Stimulated activated naive CD8-positive, alpha-beta T cell treated with anti-CD3 and anti-CD28 coated beads, Interleukin-15, amount 100 ng/mL, for 72 hours (primary cell): ENCODE measurements around the gene GTF3C4.

Source experiments
- ATAC-seq: fragments of 150-1000 bp; cut with Tn5 transposase; 2 replicates; pipeline ENCODE4 v1.10.0; 2021; ENCODE audit warnings: mild to moderate bottlenecking, moderate library complexity
- DNase-seq, 2 donors: peaks; one replicate each; pipeline ENCODE4 v3.0.0; 2021 to 2022
- H3K27ac Mint-ChIP-seq, 2 donors: one replicate each; pipeline ENCODE4 v1.8.0; 2022; ENCODE audit warnings: mild to moderate bottlenecking in 2 of 2, mixed read lengths in 2 of 2, moderate library complexity in 2 of 2
- H3K27me3 Mint-ChIP-seq: one replicate; pipeline ENCODE4 v1.8.0; 2022; ENCODE audit warnings: mixed read lengths
- H3K4me1 Mint-ChIP-seq: one replicate; pipeline ENCODE4 v1.8.0; 2022; ENCODE audit warnings: mild to moderate bottlenecking, mixed read lengths
- H3K4me3 Mint-ChIP-seq, 2 donors: one replicate each; pipeline ENCODE4 v1.8.0; 2022; ENCODE audit warnings: mild to moderate bottlenecking in 2 of 2, mixed read lengths in 2 of 2, moderate library complexity in 1 of 2
- H3K9me3 Mint-ChIP-seq, 2 donors: one replicate each; pipeline ENCODE4 v1.8.0; 2022; ENCODE audit warnings: mixed read lengths in 2 of 2

GTF3C4 gene, protein sequence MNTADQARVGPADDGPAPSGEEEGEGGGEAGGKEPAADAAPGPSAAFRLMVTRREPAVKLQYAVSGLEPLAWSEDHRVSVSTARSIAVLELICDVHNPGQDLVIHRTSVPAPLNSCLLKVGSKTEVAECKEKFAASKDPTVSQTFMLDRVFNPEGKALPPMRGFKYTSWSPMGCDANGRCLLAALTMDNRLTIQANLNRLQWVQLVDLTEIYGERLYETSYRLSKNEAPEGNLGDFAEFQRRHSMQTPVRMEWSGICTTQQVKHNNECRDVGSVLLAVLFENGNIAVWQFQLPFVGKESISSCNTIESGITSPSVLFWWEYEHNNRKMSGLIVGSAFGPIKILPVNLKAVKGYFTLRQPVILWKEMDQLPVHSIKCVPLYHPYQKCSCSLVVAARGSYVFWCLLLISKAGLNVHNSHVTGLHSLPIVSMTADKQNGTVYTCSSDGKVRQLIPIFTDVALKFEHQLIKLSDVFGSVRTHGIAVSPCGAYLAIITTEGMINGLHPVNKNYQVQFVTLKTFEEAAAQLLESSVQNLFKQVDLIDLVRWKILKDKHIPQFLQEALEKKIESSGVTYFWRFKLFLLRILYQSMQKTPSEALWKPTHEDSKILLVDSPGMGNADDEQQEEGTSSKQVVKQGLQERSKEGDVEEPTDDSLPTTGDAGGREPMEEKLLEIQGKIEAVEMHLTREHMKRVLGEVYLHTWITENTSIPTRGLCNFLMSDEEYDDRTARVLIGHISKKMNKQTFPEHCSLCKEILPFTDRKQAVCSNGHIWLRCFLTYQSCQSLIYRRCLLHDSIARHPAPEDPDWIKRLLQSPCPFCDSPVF

DNA sequence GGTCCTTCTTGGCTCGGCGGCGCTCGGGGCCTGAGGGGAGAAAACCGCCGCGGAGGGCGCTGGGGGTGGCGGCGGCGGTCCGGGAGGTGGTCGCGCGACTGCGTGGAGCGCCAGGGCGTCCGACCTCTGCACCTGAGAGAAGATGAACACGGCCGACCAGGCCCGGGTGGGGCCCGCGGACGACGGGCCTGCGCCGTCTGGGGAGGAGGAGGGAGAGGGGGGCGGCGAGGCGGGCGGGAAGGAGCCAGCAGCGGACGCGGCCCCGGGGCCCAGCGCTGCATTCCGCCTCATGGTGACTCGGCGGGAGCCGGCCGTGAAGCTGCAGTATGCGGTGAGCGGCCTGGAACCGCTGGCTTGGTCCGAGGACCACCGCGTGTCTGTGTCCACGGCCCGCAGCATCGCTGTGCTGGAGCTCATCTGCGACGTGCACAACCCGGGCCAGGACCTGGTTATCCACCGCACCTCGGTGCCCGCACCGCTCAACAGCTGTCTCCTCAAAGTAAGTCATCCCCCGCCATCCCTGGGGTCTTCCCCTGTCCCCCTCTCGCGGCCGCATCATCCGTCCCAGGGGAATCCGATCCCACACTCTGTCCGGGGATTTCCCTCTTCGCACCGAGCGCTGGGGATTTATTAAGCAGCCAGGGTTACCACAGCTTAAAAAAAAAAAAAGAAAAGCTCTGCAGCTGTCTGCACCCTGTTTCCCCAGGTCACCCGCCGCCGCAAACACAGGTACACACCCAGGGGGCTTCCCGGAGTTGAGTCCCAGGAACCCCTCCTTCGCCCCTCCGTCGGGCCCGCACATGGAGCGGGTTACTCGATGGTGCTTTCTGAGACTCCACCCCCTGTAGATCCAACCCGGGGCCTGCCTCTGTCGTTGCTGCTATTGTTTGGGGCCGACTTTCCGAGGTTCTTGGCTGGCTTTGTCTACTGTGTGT lies at the start of gene GTF3C4:
GTF3C4 (plus strand) TSS at position 8 of the 935 bp plus-strand sequence; CDS start at position 143, 135 bp downstream.
- Mint-ChIP-seq H3K4me1 (peaks cover 54% of the 10 kb centered on the region), H3K27me3 (no peaks in the 10 kb centered on the region), H3K27ac (peak within 1 kb of the TSS; percentile 97 to 98), H3K9me3 (no peaks in the 10 kb centered on the region), H3K4me3 (peak within 1 kb of the TSS; percentile 93 to 97)
- peak; percentile 36 to 61 for DNase-seq
- peak; percentile 79 for ATAC-seq

DNA sequence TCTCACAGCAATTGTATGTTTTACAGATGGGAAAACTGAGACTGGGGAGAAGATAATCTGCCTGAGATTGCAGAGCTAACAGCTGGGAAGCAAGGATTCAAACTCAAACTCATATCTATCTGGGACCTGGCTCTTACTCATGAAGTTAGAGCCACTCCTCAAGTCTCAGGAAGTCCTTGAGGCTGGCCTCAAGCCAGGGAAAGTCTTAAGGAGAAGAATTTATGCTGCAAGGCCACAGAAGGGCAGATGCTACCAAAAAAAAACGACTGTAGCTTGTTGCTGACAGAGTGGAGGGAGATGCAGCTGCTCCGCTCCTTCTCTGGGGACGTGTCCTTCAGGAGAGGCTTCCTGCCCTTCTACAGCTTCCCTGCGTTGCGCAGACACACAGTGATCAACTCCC lies 48.1 kb upstream of the GTF3C4 start:
- Mint-ChIP-seq H3K9me3 (no peaks in the 10 kb centered on the region), H3K4me1 (no peaks in the 10 kb centered on the region), H3K4me3 (no peak overlapping the region), H3K27me3 (no peaks in the 10 kb centered on the region), H3K27ac (no peak overlapping the region)
- ATAC-seq, result no peak
- DNase-seq, result no peak

DNA sequence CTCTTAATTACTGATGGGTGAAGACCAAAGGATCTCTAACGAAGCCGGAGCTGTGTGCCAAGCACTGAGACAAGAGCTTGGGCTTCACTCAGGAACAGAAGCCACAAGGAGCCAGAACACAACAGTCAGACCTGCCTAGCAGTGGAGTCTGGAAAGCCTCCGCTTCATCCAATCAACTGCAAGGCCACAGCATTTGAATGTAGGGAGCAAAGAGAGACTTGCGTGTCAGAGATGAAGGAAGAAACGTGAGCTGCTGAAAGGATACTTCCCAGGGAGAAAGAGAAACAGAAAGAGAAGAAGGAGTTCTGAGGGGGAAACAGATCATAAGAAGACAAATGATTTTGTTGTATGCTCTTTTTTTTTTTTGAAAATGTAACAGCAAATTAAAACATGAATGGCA lies 44.0 kb upstream of the GTF3C4 start:
- DNase-seq (no peak), ATAC-seq (no peak)
- Mint-ChIP-seq H3K4me1 (no peaks in the 10 kb centered on the region), H3K27me3 (no peaks in the 10 kb centered on the region), H3K9me3 (no peaks in the 10 kb centered on the region), H3K4me3 (no peak overlapping the region), H3K27ac (no peak overlapping the region)

DNA sequence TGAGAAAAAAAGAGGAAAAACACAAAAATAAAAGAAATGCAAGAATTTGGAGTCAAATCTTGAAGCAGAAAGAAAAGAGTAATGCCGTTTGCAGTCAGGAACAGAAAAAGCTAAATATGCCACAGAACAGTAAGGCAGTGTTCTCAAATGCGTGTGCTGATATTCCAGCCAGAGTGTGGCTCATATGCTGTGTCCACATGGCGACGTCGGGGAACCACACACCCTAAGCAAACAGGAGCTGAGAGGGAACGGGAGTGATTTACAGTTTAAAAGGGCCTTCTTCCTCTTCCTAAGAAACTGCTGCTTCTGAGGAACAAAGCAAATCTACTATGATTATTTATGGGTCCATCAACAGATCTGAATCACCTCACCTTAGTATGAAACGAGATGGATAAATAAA lies 43.2 kb upstream of the GTF3C4 start:
- no peak for ATAC-seq
- no peaks in the 10 kb centered on the region for H3K4me1 Mint-ChIP-seq
- DNase-seq, result no peak
- no peak overlapping the region for H3K27ac Mint-ChIP-seq
- no peaks in the 10 kb centered on the region for H3K9me3 Mint-ChIP-seq
- H3K27me3 Mint-ChIP-seq, result no peaks in the 10 kb centered on the region
- H3K4me3 Mint-ChIP-seq, result no peak overlapping the region

DNA sequence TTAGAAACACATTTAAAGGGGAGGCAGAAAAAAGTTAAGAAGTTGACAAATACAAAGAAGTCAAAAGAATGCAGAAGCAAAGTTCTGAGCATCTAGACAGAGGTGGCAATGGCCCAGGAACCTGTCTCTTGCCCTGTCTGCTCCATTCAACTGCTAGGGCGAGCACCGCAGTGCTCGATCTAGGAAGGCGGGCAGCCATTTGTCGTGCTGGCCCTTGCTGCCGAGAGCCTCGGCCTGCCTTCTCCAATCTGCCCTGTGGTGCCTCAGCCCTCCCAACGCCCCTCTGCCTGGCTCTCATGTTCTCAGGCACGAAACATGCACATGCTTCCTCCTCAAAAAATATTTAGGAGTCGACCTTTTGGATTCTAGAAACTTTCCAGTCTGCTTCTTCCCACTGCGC lies 42.7 kb upstream of the GTF3C4 start:
- no peaks in the 10 kb centered on the region for H3K9me3 Mint-ChIP-seq
- H3K27me3 Mint-ChIP-seq, result no peaks in the 10 kb centered on the region
- no peak overlapping the region for H3K27ac Mint-ChIP-seq
- no peaks in the 10 kb centered on the region for H3K4me1 Mint-ChIP-seq
- DNase-seq, result no peak
- H3K4me3 Mint-ChIP-seq, result no peak overlapping the region
- ATAC-seq, result no peak

DNA sequence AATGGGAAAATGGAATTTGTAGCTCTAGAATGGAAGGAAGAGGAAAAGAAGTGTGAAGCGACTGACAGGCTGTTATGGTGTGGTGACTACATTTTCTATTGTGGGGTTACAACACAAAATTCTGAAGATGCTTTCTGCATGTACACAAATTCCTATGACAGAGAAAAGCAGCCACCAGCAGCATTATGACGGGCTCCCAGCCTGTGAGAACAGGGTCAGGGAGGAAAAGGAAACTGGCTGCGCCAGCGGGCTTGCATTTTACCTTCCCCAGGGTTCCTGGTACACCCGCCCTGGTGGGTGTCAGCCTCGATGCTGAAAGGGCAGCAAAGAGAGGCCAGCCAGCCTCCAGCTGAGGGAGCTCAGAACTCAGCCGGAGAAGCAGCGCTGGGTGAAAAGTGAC lies 41.5 kb upstream of the GTF3C4 start:
- Mint-ChIP-seq H3K4me3 (no peak overlapping the region), H3K27ac (peak overlapping the region in 1 of 2 donors; percentile 40), H3K9me3 (no peaks in the 10 kb centered on the region), H3K4me1 (no peaks in the 10 kb centered on the region), H3K27me3 (no peaks in the 10 kb centered on the region)
- ATAC-seq (no peak), DNase-seq (no peak)

DNA sequence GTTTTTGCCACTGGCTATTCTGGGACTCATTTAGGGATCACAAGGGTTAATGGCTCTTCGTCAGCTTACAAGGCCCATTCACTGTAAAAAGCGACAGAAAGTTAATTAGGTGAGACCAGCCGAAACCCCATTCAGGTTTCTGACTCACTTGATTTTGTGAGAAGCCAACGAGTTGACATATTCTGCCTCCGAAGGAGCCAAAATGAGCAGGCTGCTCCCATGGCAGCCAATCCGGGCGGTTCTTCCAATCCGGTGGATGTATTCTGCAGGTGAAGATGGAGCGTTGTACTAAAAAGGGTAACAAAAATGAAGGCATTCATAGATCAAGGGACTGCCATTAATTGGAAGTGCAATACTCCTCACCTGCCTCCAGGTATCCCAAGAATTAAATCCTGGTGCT lies 40.1 kb upstream of the GTF3C4 start:
- Mint-ChIP-seq H3K4me3 (no peak overlapping the region), H3K27ac (no peak overlapping the region), H3K4me1 (no peaks in the 10 kb centered on the region), H3K9me3 (no peaks in the 10 kb centered on the region), H3K27me3 (no peaks in the 10 kb centered on the region)
- no peak for ATAC-seq
- no peak for DNase-seq

DNA sequence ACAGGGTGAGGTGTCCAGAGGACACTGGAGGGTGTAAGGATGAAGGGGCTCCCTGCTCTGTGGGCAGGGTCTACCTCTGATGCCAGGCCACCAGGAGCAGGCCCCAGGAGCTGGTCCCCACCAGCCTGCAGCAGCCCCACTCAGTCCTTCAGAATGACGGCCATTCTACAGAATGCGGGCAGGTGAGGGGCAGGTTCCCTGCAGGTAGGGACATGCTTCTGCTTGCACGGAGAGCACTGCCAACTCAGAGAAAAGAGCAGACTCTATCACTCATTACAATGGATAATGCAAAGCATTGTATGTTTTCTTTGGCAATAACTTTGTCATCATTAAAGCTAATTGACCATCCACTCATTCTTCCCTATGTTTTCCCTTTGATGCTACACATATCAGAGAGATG lies 39.5 kb upstream of the GTF3C4 start:
- Mint-ChIP-seq H3K27me3 (no peaks in the 10 kb centered on the region), H3K4me3 (no peak overlapping the region), H3K27ac (no peak overlapping the region), H3K9me3 (no peaks in the 10 kb centered on the region), H3K4me1 (no peaks in the 10 kb centered on the region)
- ATAC-seq (no peak), DNase-seq (no peak)

DNA sequence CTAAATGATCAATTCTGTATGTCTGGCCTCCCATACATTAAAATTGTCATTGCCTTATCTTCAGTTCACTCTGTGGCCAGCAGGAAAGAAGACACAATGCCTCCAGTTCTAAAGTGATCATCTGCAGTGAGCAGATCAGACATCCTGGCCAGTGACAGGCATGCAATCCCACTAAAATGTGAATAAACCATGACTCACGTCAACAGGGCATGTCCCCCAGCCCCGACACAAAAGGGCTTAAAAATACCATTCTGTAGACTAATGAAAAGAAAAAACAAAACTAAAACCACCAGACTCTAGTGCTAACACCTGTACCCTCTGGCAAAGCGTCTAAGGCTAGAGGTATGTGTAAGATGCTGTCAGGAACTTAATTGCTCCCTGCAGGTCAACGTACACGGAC lies 39.0 kb upstream of the GTF3C4 start:
- no peaks in the 10 kb centered on the region for H3K9me3 Mint-ChIP-seq
- H3K27me3 Mint-ChIP-seq, result no peaks in the 10 kb centered on the region
- H3K4me1 Mint-ChIP-seq, result no peaks in the 10 kb centered on the region
- no peak overlapping the region for H3K27ac Mint-ChIP-seq
- no peak overlapping the region for H3K4me3 Mint-ChIP-seq
- DNase-seq (no peak), ATAC-seq (no peak)

DNA sequence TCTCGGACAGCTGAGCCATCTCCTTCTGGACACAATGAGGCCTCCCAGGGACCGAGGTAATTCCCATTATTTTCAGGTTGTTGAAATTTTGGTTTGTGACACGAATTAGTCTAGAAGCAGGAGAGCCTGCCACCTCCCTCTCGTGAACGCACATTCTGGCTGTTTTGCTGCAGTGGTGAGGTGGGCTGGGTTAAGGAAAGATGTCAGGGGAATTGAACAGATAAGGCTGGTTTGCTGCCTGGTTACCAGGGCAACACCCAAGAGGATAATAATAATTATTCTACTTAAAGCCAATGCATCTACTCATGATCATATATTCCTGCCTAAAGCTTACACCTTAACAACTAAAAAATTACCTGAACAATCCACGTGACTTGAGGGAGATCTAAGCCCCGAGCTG lies 38.6 kb upstream of the GTF3C4 start:
- DNase-seq, result no peak
- H3K27me3 Mint-ChIP-seq, result no peaks in the 10 kb centered on the region
- ATAC-seq, result no peak
- H3K27ac Mint-ChIP-seq, result no peak overlapping the region
- H3K9me3 Mint-ChIP-seq, result no peaks in the 10 kb centered on the region
- H3K4me3 Mint-ChIP-seq, result no peak overlapping the region
- H3K4me1 Mint-ChIP-seq, result no peaks in the 10 kb centered on the region

DNA sequence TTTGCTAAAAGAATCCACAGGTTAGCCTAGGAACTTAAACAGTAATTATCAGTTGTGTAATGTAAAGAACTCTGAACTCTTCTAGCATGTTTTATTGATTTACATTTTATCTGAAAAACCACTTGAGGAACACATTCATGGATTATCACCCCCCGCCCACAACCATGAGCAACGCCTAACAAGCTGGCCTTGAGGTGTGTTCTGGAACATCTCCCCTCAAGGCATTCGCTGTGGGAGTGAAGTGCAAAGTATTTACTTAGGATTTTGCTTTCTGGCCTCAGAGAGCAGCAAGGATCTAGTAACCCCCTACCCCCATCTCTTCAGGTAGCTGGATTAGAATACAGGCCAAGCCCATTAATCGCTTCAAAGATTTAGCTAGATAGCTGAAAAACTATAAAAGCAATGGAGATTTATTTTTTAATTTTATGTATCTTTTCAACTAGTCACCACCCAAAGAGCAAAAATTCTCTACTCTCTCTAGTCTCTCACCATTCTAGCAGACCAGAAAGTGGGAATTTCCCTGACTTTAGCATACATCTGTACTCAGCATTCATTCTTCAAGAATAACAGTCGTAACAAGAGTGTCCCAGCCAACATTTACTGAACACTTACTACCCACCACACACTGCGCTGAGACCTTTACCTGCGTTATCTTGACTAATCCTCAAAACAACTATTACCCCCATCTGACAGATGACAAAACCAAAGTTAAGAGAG lies 37.7 kb upstream of the GTF3C4 start:
- Mint-ChIP-seq H3K27ac (no peak overlapping the region), H3K4me3 (no peak overlapping the region), H3K27me3 (no peaks in the 10 kb centered on the region), H3K9me3 (no peaks in the 10 kb centered on the region), H3K4me1 (no peaks in the 10 kb centered on the region)
- ATAC-seq (no peak), DNase-seq (no peak)

DNA sequence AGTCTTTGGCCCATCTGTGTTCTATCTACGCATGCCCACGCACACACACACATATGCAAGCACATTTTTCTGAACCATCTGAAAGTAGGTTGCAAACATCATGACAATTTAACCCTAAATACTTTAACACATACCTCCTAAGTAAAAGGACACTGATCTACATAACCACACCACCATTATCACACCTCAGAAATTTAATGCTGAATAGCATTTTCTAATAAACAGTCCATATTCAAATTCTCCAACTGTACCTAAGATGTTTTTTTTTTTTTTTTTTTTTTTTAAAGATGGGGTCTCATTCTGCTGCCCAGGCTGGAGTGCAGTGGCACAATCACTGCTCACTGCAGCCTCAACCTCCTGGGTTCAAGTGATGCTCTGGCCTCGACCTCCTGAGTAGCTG lies 35.9 kb upstream of the GTF3C4 start:
- no peak overlapping the region for H3K4me3 Mint-ChIP-seq
- no peaks in the 10 kb centered on the region for H3K27me3 Mint-ChIP-seq
- H3K9me3 Mint-ChIP-seq, result no peaks in the 10 kb centered on the region
- no peak overlapping the region for H3K27ac Mint-ChIP-seq
- DNase-seq, result no peak
- H3K4me1 Mint-ChIP-seq, result no peaks in the 10 kb centered on the region
- ATAC-seq, result no peak

DNA sequence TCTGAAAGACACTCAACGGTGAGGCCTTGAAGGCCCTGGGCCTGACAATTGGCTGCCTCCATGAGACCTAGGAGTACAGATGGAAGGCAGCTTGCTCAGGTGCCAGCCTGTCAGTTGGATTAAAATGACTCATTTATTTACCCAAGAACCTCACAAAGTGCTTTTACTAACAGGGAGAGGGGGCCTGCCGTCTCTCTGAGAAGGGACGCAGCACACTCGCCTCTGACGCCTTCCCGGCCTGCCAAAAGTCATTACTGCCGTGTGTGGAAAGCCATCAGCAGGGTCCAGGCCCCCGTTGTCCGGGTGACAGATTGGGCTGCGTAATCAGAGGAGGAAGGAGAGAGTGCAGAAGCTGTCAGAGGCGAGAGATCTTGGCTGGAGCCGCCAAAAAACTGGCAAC lies 32.9 kb upstream of the GTF3C4 start:
- H3K4me1 Mint-ChIP-seq, result no peaks in the 10 kb centered on the region
- H3K4me3 Mint-ChIP-seq, result no peak overlapping the region
- ATAC-seq (no peak), DNase-seq (no peak)
- H3K9me3 Mint-ChIP-seq, result no peaks in the 10 kb centered on the region
- H3K27me3 Mint-ChIP-seq, result no peaks in the 10 kb centered on the region
- no peak overlapping the region for H3K27ac Mint-ChIP-seq

DNA sequence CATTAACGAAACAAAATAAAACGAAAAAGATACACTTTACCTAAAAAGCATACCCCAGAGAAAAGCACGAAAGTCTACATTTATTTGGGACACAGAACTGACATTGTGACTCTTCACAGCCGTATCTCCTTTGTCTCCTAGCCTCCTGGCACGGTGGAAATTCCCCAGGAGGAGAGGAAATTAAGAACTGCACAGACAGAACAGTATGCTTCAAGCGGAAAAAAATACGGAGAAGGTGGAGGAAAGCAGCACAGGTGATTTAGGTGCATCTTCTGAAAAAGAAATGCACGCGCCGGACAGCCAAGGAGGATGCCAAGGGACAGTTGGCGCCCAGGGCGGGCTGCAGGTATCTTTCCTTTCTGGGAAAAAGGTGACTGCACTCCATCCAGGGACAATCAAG lies 32.5 kb upstream of the GTF3C4 start:
- Mint-ChIP-seq H3K9me3 (no peaks in the 10 kb centered on the region), H3K27ac (no peak overlapping the region), H3K27me3 (no peaks in the 10 kb centered on the region), H3K4me1 (no peaks in the 10 kb centered on the region), H3K4me3 (no peak overlapping the region)
- ATAC-seq (no peak), DNase-seq (no peak)

DNA sequence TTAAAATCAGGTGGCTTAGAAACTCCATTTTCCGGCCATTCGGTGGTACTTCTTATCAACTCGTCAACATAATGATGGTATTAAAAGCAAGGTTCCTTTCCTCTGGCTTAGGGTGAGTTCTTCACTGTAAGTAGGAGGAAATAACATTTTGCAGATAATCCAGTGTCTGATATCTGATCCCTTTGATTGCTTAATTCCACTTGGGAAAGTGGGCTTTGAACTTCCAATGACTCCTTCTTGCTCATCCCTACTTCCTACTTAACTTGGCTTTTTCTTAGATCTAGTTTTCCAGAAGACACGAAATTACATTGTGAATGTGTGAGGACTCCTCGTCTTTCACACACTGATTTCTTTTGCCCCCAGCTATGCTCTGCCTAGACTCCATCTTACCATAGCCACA lies 32.0 kb upstream of the GTF3C4 start:
- no peaks in the 10 kb centered on the region for H3K9me3 Mint-ChIP-seq
- DNase-seq (no peak), ATAC-seq (no peak)
- no peaks in the 10 kb centered on the region for H3K4me1 Mint-ChIP-seq
- no peaks in the 10 kb centered on the region for H3K27me3 Mint-ChIP-seq
- H3K27ac Mint-ChIP-seq, result no peak overlapping the region
- no peak overlapping the region for H3K4me3 Mint-ChIP-seq
